ENCODE measurements around the gene GARNL3.

DNA sequence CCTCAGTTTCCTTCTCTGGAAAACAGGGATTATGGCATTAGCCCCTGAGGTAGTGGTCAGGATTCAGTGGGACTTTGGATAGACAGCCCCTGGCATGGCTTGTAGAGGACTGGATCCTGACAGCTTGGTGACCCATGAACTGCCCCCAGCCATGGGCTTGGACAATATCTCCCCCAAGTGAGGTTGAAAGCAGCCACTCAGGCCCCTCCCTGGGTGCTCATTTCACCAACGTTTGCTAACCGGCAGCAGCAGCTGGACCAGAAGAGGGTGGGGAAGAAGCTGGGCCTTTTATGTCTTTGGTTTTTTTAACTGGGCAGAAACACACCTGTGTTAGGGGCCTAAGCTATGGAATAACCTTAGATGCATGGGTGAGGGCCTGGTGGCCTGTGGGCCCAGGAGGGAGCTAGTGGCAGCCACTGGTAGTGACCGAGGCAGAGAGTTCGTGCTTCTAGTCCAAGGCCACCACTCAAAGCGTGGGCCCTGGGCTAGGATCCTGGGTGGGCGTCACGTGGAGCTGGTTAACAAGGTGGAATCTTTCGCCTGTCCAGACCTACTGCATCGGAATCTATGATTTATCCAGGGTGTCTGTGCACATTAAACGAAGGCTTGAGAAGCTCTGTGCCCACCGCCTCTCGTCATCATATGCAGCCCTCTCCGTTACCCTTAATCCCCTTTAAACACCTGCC lies 134.3 kb downstream of the GARNL3 start:
- no peak for TF ChIP-seq EZH2 (IDR thresholded peaks at IDR 0.05)
- no peak for TF ChIP-seq POLR2AphosphoS5 (IDR thresholded peaks at IDR 0.05; ENCODE audit: borderline replicate concordance, low read depth, low read length)
- no peak for TF ChIP-seq FOXP2 (optimal IDR thresholded peaks at IDR 0.05; ENCODE audit: control extremely low read depth, extremely low read length, insufficient read depth)
